ENCODE results near the gene VENTX.

The VENTX gene

DNA sequence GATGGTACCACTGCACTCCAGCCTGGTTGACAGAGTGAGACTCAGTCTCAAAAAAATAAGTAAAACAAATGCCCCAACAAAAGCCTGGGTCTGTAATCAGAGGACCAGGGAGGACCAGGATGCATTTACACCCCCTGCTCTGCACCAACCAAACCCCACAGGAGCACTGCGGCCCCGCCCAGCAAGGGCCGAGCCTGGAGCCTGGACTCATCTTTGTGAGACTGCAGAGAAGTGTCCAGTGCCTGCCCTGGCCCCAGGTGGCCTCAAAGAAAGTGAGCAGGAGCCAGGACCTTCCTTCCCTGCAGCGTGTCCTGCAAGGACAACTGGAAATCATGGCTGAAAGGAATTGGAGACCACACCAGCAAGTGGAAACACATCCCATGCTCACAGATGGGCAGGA lies 46.0 kb upstream of the VENTX start:
- no peaks in the 10 kb centered on the region for H3K27me3 ChIP-seq (replicated peaks; ENCODE audit: control insufficient read depth, insufficient read depth, low read length)

DNA sequence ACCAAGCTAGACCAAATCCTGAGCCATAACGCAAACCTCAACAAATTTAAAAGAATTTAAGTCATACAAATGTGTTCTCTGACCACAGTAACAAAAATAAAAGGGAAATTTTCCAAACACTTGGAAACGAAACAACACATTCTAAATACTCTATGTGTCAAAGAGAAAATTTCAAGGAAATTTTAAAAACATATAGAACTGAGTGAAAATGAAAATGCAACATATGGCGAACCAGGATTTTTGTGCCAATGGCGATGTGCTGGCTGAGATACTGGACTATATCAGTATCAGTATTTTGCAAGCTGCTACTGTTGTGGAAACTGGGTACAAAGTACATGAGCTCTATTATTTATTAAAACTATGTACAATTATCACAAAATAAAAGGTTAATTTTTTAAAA lies 43.5 kb upstream of the VENTX start:
- no peak for DNase-seq (ENCODE audit: extremely low read depth, insufficient read length)

More for the DNA sequence above, 46.0 kb upstream of the VENTX start:
- Histone ChIP-seq H3K36me3 (ENCODE audit: control insufficient read depth, insufficient read depth, low read length) (no peaks in the 10 kb centered on the region), H3K4me3 (replicated peaks; ENCODE audit: low read depth, low read length) (no peak overlapping the region)
- DNase-seq (ENCODE audit: extremely low read depth, insufficient read length): no peak
- TF ChIP-seq, protein P1, sequence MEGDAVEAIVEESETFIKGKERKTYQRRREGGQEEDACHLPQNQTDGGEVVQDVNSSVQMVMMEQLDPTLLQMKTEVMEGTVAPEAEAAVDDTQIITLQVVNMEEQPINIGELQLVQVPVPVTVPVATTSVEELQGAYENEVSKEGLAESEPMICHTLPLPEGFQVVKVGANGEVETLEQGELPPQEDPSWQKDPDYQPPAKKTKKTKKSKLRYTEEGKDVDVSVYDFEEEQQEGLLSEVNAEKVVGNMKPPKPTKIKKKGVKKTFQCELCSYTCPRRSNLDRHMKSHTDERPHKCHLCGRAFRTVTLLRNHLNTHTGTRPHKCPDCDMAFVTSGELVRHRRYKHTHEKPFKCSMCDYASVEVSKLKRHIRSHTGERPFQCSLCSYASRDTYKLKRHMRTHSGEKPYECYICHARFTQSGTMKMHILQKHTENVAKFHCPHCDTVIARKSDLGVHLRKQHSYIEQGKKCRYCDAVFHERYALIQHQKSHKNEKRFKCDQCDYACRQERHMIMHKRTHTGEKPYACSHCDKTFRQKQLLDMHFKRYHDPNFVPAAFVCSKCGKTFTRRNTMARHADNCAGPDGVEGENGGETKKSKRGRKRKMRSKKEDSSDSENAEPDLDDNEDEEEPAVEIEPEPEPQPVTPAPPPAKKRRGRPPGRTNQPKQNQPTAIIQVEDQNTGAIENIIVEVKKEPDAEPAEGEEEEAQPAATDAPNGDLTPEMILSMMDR (IDR thresholded peaks at IDR 0.05; ENCODE audit: insufficient read depth, low read length, poor library complexity, severe bottlenecking): no peak

DNA sequence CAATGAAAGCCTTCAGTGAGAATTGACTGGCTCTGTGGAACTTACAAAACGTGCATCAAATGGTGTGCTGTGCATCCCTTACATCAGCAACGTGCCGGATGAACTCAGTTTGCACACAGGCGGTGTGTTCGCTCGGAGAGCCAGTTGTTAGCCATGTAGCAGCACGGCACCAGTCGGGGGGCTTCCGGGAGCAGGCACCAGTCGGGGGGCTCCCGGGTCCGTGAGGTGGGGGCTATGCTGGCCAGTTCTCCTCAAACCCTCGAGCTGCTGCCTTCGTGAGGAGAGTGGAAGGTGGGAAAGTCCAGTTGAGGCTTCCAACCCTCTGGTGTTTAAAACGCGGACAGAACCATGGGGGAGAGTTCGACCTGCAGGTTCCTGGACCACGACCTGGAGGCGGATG lies 42.6 kb upstream of the VENTX start:
- no peaks in the 10 kb centered on the region for H3K27me3 ChIP-seq (replicated peaks; ENCODE audit: control insufficient read depth, insufficient read depth, low read length)
- DNase-seq (ENCODE audit: extremely low read depth, insufficient read length): no peak
- TF ChIP-seq, protein P1 (IDR thresholded peaks at IDR 0.05; ENCODE audit: insufficient read depth, low read length, poor library complexity, severe bottlenecking): no peak
- no peak overlapping the region for H3K4me3 ChIP-seq (replicated peaks; ENCODE audit: low read depth, low read length)
- H3K36me3 ChIP-seq (ENCODE audit: control insufficient read depth, insufficient read depth, low read length): no peaks in the 10 kb centered on the region

More for the DNA sequence above, 43.5 kb upstream of the VENTX start:
- Histone ChIP-seq H3K4me3 (replicated peaks; ENCODE audit: low read depth, low read length) (no peak overlapping the region), H3K36me3 (ENCODE audit: control insufficient read depth, insufficient read depth, low read length) (no peaks in the 10 kb centered on the region), H3K27me3 (replicated peaks; ENCODE audit: control insufficient read depth, insufficient read depth, low read length) (no peaks in the 10 kb centered on the region)
- TF ChIP-seq, protein P1 (IDR thresholded peaks at IDR 0.05; ENCODE audit: insufficient read depth, low read length, poor library complexity, severe bottlenecking): no peak

DNA sequence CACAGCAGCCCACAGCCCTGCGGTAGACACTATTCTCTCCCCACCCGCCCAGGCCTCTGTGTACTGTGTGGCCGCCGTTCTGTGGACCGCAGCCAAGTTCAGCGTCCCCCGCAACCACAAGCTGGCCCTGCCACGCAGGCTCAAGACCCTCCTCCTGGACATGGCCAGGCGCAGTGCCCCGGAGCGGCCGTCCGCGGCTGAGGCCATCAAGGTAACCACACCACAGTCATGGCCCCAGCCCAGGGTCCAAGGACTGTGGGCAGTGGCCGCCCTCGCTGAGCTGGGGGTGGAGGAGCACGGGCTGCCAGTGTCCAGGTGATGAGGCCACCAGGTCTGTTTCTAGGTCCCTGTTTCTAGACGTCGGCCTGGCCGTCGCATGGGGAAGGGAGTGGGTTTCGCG lies 42.0 kb upstream of the VENTX start:
- no peak overlapping the region for H3K4me3 ChIP-seq (replicated peaks; ENCODE audit: low read depth, low read length)
- H3K36me3 ChIP-seq (ENCODE audit: control insufficient read depth, insufficient read depth, low read length): no peaks in the 10 kb centered on the region
- no peak for DNase-seq (ENCODE audit: extremely low read depth, insufficient read length)
- no peaks in the 10 kb centered on the region for H3K27me3 ChIP-seq (replicated peaks; ENCODE audit: control insufficient read depth, insufficient read depth, low read length)
- TF ChIP-seq, protein P1 (IDR thresholded peaks at IDR 0.05; ENCODE audit: insufficient read depth, low read length, poor library complexity, severe bottlenecking): no peak

DNA sequence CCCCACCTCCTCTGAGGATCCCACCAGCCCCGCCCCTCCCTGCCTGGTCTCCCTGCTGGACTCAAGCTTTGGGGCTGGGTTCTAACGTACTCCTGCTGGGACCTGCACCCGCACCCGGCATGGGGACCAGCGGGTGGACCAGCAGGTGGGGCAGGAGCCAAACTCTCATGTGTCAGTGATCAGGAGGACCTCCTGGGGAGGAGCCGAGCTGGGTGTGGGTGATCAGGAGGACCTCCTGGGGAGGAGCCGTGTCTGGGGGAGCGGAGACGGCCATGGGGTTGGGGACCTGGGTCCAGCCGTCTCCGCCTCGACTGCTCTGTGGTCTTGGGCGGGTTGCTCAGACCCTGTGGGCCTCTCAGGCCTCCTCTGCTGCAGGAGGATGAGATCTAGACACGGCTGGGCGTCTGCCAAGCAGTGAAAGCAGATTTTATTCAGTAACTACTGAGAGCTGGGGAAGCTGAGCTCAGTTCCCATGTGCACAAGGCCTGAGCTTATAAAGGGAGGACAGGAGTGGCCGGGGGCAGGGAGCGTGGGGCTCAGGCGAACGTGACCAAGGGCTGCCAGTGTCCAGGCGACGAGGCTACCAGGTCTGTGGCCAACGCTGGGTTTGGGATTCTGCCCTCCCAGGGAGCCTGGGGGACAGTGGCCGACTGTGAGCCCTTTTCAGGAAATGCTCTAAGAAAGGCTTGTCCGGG lies 41.3 kb upstream of the VENTX start:
- Histone ChIP-seq H3K4me3 (replicated peaks; ENCODE audit: low read depth, low read length) (no peak overlapping the region), H3K27me3 (replicated peaks; ENCODE audit: control insufficient read depth, insufficient read depth, low read length) (no peaks in the 10 kb centered on the region), H3K36me3 (ENCODE audit: control insufficient read depth, insufficient read depth, low read length) (no peaks in the 10 kb centered on the region)
- no peak for DNase-seq (ENCODE audit: extremely low read depth, insufficient read length)
- TF ChIP-seq, protein P1 (IDR thresholded peaks at IDR 0.05; ENCODE audit: insufficient read depth, low read length, poor library complexity, severe bottlenecking): no peak

Data from GM06990 (cell line).